Muscle layer of colon (tissue), 2 donors: ENCODE measurements around the gene RIPK4.

ENCODE experiments used
- H3K27ac ChIP-seq: one replicate; pipeline ENCODE4 v1.7.0; 2013; ENCODE audit warnings: low read depth, mild to moderate bottlenecking, low read length, moderate library complexity
- H3K27me3 ChIP-seq, 2 donors: one replicate each; pipeline ENCODE4 v1.7.0; 2013; ENCODE audit warnings: low read length in 2 of 2, mild to moderate bottlenecking in 2 of 2; ENCODE audit not compliant: insufficient read depth in 2 of 2, control insufficient read depth in 1 of 2
- H3K36me3 ChIP-seq: one replicate; pipeline ENCODE4 v1.7.0; 2013; ENCODE audit warnings: mild to moderate bottlenecking, low read length; ENCODE audit not compliant: insufficient read depth
- H3K4me1 ChIP-seq: one replicate; pipeline ENCODE4 v1.7.0; 2013; ENCODE audit warnings: mild to moderate bottlenecking, low read length; ENCODE audit not compliant: insufficient read depth
- H3K4me3 ChIP-seq, 2 donors: one replicate each; pipeline ENCODE4 v1.7.0; 2013; ENCODE audit warnings: low read length in 2 of 2, low read depth in 1 of 2, mild to moderate bottlenecking in 1 of 2, moderate library complexity in 1 of 2
- H3K9ac ChIP-seq: one replicate; pipeline ENCODE4 v1.7.0; 2013; ENCODE audit warnings: low read length
- H3K9me3 ChIP-seq: one replicate; pipeline ENCODE4 v1.7.0; 2013; ENCODE audit warnings: mild to moderate bottlenecking, low read length
- donor health status: abdominal sarcoma.
- donor health status: Adenocarcinoma of cecum.

RIPK4 gene

DNA sequence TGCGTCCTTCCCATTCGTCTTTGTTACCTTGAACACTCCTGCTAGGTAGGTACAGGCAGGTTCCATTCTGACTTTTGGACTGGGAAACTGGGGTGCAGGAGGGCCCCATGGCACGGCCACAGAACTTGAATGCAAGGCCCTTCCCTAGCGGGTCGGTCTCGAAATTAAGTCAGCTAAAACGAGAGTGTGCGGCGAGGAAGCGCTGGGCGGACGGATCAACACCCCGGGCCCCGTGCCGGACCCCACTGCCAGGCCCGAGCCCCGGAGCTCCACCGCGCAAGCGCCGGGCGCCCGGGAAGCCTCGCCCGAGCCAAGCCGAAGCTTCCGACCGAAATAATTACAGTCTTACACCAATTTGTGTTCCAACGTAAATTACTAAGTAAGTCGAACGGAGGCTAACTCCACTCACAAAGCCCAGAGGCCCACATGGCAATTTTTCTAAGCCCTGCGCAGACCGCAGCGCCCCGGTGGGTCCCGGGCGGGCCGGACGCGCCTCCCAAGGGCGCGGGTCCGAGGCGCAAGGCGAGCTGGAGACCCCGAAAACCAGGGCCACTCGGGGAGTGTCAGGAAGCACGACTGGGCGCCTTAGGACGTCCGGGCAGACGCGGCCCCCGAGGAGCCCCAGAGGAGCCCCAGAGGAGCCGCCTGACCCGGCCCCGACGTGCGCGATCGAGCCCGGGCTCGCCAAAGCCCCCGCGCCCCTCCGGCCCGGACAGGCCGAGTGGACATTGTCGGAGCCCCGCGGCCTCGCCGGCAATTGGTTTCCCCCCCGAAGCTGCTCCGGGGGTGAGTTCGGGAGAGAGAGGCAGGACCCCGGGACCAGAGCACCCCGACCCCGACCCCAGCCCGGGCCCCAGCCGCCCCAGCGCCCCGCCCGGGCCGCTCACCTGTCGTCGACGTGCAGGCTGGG is 624 bp downstream of the RIPK4 start:
- no peak overlapping the region for H3K27ac ChIP-seq
- peaks cover 84 to 87% of the 10 kb centered on the region in 2 donors for H3K27me3 ChIP-seq
- H3K9ac ChIP-seq: no peak overlapping the region
- peaks cover 5% of the 10 kb centered on the region for H3K9me3 ChIP-seq
- H3K36me3 ChIP-seq: no peaks in the 10 kb centered on the region
- peaks cover 28% of the 10 kb centered on the region for H3K4me1 ChIP-seq
- H3K4me3 ChIP-seq: no peak overlapping the region

DNA sequence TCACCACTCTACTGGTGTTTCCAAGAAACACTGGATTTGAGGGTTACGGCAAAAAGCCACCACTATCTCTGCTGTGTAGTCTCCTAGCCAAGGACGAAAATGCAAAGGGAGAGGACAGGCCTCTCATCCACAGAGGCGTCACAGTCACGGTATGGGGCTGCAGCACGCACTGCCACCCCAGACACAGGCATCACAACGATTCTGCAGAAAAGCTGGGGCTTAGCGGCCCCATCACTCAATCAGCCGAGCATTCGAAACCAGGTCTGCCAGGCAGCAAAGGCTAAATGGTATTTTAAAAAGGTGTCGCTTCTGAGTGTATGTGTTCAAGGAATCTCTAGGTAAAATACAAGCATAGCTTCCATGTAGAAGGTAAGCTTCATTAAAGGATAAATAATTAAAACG is 1.4 kb downstream of the RIPK4 start:
- no peak overlapping the region for H3K27ac ChIP-seq
- peaks cover 28% of the 10 kb centered on the region for H3K4me1 ChIP-seq
- H3K27me3 ChIP-seq: peaks cover 90 to 95% of the 10 kb centered on the region in 2 donors
- H3K36me3 ChIP-seq: no peaks in the 10 kb centered on the region
- peaks cover 5% of the 10 kb centered on the region for H3K9me3 ChIP-seq
- no peak overlapping the region for H3K4me3 ChIP-seq
- no peak overlapping the region for H3K9ac ChIP-seq

DNA sequence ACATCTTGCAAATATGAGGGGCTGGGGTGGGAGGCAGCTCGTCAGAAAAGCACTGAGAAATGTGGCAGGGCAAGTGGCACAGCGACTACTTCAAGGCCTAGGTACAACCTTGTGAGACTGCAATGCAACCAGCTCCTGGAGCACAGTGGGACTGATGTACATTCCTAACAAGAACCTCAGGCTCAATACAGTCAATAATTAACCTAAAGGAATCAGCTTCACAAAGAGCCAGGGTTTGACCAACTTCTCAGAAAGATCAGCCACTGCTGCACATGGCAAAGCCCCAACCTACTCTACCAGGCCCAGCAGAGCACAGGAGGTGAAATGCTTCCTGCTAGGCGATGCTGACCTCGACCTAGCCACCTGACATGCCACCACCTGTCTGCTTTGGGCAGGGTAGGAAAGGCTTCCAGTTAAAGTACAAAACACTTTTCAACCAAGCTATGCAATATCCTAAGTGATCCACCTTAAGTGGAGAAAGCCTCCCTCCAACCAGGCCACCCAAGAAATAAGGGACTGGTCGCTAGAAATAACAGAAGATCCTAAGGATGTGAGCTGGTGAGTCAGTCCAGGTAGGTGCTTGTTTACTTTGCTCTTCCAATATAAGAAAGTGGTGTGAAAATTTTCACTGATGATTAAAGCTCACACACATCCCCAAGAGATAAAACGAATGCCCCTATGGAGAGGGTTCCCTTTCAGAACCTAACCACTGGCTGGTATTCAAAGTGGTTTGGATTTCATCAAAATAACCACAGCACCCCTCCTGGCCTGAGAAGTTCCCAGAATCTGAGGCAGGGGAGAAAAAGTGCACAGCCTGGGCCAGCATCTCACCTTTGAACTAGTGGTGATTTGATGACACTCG is 2.1 kb downstream of the RIPK4 start:
- H3K4me3 ChIP-seq: no peak overlapping the region
- no peaks in the 10 kb centered on the region for H3K36me3 ChIP-seq
- H3K4me1 ChIP-seq: peaks cover 28% of the 10 kb centered on the region
- H3K27ac ChIP-seq: no peak overlapping the region
- peaks cover 85 to 95% of the 10 kb centered on the region in 2 donors for H3K27me3 ChIP-seq
- H3K9me3 ChIP-seq: peaks cover 5% of the 10 kb centered on the region
- H3K9ac ChIP-seq: no peak overlapping the region

DNA sequence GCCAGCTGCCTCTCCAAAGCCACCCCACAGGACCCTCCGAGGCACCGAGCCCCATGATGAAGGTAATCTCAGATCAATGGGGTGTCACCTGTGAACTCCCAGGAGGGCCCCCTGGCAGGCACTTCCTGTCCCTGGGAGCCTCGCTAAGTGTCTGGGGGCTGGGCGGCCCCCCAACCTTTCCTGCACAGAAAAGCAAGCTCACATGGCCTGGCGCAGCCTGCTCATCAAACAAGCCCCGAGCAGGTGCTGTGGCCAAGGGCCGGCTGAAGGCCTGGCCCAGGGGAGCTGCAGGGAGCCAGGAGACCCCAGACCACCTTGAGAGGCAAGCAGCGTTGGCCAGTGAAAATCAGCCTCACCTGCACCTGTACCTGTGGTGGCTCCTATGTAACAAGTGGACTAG is 2.9 kb downstream of the RIPK4 start:
- Histone ChIP-seq H3K36me3 (no peaks in the 10 kb centered on the region), H3K27me3 (peaks cover 77 to 87% of the 10 kb centered on the region in 2 donors), H3K9me3 (peaks cover 5% of the 10 kb centered on the region), H3K4me1 (peaks cover 26% of the 10 kb centered on the region), H3K4me3 (no peak overlapping the region), H3K27ac (no peak overlapping the region), H3K9ac (no peak overlapping the region)

DNA sequence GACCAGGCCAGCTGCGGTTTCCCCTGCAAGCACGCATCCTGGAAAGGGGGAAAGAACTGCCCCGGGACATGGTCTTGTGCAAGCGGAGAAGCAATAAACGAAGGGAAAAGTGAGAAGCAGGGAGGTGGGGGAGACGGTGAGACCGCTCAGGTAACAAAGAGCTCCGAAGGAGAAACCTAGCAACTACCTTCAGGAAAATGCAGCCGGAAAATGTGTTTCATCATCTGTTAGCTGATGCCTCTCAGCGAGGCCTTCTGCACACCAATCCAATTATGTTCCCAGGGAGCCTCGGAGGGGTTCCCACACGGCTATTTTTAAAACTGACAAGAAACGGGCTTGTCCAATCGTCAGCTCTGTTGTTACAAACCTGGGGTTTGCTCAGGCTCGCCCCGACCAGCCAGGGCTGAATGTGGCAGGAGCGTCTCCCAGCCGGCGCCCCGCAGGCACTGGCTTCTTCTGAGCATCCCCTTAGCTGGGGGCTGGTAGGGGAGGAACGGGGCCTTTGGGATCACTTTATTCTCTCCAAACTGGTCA is 3.4 kb downstream of the RIPK4 start:
- H3K9me3 ChIP-seq: peaks cover 5% of the 10 kb centered on the region
- H3K27ac ChIP-seq: no peak overlapping the region
- H3K36me3 ChIP-seq: no peaks in the 10 kb centered on the region
- no peak overlapping the region for H3K4me3 ChIP-seq
- peaks cover 71 to 82% of the 10 kb centered on the region in 2 donors for H3K27me3 ChIP-seq
- H3K9ac ChIP-seq: no peak overlapping the region
- H3K4me1 ChIP-seq: peaks cover 20% of the 10 kb centered on the region

DNA sequence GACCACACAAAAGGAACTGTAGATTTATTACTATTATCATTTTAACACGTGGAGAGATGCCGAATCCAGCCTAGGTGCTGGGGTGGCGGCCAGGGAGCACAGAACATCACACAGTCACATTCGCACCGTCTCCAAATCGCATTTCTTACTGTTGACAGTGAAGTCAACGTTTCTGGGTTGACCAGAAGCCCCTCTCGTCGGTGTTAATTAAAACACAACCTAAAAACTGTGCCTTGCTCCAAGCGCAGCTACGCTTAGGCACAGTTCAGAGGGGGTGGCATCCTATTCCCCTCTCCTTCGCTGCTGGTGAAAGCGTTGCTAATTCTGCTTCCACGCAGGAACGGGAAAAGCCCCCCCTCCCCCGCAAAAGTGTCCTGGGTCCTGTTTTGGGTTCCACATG is 4.1 kb downstream of the RIPK4 start:
- Histone ChIP-seq H3K4me3 (no peak overlapping the region), H3K9ac (no peak overlapping the region), H3K36me3 (no peaks in the 10 kb centered on the region), H3K27me3 (peaks cover 64 to 75% of the 10 kb centered on the region in 2 donors), H3K9me3 (peaks cover 5% of the 10 kb centered on the region), H3K27ac (no peak overlapping the region), H3K4me1 (peaks cover 13% of the 10 kb centered on the region)

DNA sequence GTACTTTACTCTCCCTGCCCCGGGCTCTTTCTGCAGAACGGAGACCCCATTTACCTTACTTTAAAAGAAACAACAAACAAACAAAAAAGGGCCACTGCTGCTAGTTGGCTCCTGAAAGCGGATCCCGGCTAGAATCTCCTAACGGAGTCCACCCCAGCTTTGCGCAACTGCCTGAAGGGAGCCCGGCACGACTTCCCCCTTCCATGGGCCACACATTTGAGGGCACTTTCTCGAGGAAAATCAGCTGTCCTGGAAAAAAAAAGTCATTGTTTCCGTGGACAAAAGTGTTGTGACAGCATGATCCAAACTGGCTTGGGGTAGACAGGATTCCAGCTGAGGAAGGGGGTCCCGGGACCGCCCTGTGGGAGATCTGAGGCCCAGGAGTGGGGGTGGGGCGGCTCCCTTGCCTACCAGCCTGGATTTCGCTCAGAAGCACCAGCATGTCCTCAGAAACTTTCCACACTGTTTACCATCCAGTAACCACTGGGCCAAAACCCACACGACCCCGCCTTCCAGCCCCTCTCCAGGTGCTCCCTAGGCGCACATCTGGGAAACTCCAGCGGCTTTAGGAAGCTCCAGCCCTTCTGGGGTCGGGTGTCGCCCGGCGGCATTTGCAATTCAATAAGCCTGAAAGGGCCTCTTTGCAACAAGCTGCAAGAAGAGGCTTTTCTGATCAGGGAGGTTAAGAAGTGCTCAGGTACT is 4.8 kb downstream of the RIPK4 start:
- H3K36me3 ChIP-seq: no peaks in the 10 kb centered on the region
- H3K9ac ChIP-seq: no peak overlapping the region
- H3K27ac ChIP-seq: no peak overlapping the region
- H3K4me3 ChIP-seq: peak overlapping the region in 1 of 2 donors; percentile 23
- H3K27me3 ChIP-seq: peaks cover 57 to 68% of the 10 kb centered on the region in 2 donors
- peaks cover 12% of the 10 kb centered on the region for H3K4me1 ChIP-seq
- H3K9me3 ChIP-seq: peaks cover under 1% of the 10 kb centered on the region

DNA sequence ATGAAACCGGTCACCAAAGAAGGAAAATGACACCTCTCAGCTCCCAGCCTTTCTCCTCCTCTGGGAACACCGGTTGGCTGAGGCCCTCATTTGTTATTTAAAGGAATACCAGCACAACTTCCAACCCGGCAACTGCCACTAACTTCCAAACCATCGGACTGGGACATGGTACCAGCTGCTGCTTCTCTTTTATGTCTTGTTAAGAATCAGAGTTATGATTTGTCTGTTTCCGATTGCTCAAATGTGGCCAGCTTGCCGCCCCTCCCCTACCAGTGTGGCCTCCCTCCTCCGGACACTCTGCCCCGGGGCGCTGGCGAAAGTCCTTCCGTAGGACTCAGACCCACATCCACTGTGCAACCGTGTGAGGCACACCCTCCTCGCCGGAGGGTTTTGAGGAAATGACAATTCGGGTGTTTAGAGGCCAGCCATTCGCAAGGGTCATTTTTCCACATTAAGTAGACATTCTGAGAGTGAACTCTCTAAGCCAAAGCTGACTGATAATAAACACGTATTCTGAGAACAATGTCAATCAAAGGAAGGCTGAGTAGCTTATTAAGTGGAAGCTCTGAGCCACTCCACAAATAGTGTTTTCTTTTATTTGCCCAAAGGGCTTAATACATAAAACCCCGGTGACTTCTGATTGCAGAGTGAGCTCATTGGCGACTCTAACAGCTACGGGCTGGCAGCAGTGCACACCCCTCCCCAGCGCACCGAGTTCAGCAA is 5.5 kb downstream of the RIPK4 start:
- Histone ChIP-seq H3K36me3 (no peaks in the 10 kb centered on the region), H3K9me3 (no peaks in the 10 kb centered on the region), H3K27ac (no peak overlapping the region), H3K9ac (no peak overlapping the region), H3K4me1 (peaks cover 12% of the 10 kb centered on the region), H3K4me3 (peak overlapping the region in 1 of 2 donors; percentile 23), H3K27me3 (peaks cover 56 to 61% of the 10 kb centered on the region in 2 donors)

DNA sequence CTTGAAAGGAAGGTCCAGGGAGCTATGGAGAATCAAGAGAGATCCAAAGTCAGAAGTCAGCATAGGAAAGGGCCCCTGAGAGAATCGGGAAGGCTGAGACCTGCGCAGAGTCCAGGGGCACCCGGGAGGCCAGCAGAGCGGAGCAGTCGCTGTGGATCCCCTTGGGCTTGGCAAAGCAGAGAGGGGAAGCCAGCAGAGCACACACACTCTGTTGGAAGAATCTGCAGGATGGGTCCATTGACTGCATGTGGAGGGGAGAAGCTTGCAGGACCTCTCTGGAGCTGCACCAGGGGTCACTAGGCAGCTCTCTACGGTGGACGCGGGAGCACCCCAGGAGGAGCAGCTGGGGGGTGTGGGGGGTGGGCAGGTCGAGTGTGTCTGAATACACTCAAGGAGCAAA is 6.4 kb downstream of the RIPK4 start:
- Histone ChIP-seq H3K36me3 (no peaks in the 10 kb centered on the region), H3K4me3 (no peak overlapping the region), H3K9ac (no peak overlapping the region), H3K27ac (no peak overlapping the region), H3K4me1 (peaks cover 12% of the 10 kb centered on the region), H3K9me3 (no peaks in the 10 kb centered on the region), H3K27me3 (peaks cover 46 to 52% of the 10 kb centered on the region in 2 donors)

DNA sequence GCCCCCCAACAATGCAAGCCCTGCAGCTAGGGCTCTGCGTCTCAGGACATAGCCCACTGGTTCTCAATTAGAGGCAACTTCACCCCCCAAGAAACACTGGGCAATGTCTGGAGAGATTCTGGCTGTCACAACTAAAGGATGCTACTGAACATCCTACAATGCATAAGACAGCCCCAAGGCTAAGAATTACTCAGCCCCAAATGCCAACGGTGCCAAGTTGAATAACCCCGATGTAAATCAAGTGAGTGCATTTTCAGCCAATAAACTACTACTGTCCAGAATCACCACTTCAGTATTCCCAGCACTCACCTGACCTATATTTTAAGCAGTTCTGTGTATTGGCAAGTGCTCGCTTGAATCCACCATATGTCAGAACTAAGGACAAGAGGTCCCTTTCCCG is 6.9 kb downstream of the RIPK4 start:
- H3K9ac ChIP-seq: no peak overlapping the region
- no peaks in the 10 kb centered on the region for H3K9me3 ChIP-seq
- peaks cover 12% of the 10 kb centered on the region for H3K4me1 ChIP-seq
- H3K4me3 ChIP-seq: no peak overlapping the region
- H3K36me3 ChIP-seq: no peaks in the 10 kb centered on the region
- H3K27me3 ChIP-seq: peaks cover 42 to 47% of the 10 kb centered on the region in 2 donors
- no peak overlapping the region for H3K27ac ChIP-seq
